Transverse colon (tissue), 4 donors: ENCODE data around the gene GINS1. TPM values are rescaled to one million over a fixed set of nuclear protein-coding genes. Genes with fewer than 3 reads are reported as not detected.

Experiments used
- DNase-seq: peaks from one replicate; pipeline ENCODE4 v3.0.0-alpha.2; 2019
- H3K27ac ChIP-seq, 4 donors: fragments of 200-600 bp; sonication (generic); 2 replicates each; pipeline ENCODE4 v1.5.1; 2016 to 2018; ENCODE audit warnings: inconsistent platforms in 4 of 4
- H3K27me3 ChIP-seq: fragments of 200-600 bp; sonication (generic); 2 replicates; pipeline ENCODE4 v1.5.1; 2017; ENCODE audit warnings: inconsistent platforms
- H3K36me3 ChIP-seq, 4 donors: fragments of 200-600 bp; sonication (generic); 2 replicates each; pipeline ENCODE4 v1.5.1; 2017 to 2019; ENCODE audit warnings: inconsistent platforms in 4 of 4
- H3K4me1 ChIP-seq, 4 donors: fragments of 200-600 bp; sonication (generic); 2 replicates each; pipeline ENCODE4 v1.5.1; 2017 to 2020; ENCODE audit warnings: inconsistent platforms in 4 of 4
- H3K4me3 ChIP-seq, 4 donors: fragments of 200-600 bp; sonication (generic); 1 replicate in 1 of 4; 2 replicates in 3 of 4; pipeline versions ENCODE4 v1.5.1 to v1.6.1; 2017 to 2019; ENCODE audit warnings: inconsistent platforms in 4 of 4
- H3K9me3 ChIP-seq, 2 donors: fragments of 200-600 bp; sonication (generic); 2 replicates each; pipeline ENCODE4 v1.5.1; 2017 to 2019; ENCODE audit warnings: inconsistent platforms in 2 of 2
- CTCF ChIP-seq, 5 experiments: fragments of 200-600 bp in 3 of 5; fragments of 450-650 bp in 2 of 5; sonication (generic) in 3 of 5; IDR thresholded peaks; 1 replicate in 2 of 5; 2 replicates in 3 of 5; pipeline ENCODE4 v1.5.1; 2016 to 2017; ENCODE audit warnings: antibody characterized with exemption in 5 of 5, inconsistent platforms in 3 of 5, mild to moderate bottlenecking in 2 of 5, moderate library complexity in 1 of 5
- EP300 ChIP-seq: sonication (generic); formaldehyde crosslinking; IDR thresholded peaks from one replicate; pipeline ENCODE4 v1.6.1; 2017; ENCODE audit warnings: antibody characterized with exemption, low read depth
- POLR2A ChIP-seq: fragments of 450-650 bp; IDR thresholded peaks from one replicate; pipeline ENCODE4 v1.6.1; 2016; ENCODE audit warnings: antibody characterized with exemption, mild to moderate bottlenecking, moderate library complexity
- POLR2AphosphoS5 ChIP-seq, 3 donors: sonication (generic); formaldehyde crosslinking; IDR thresholded peaks; one replicate each; pipeline ENCODE4 v1.6.1; 2016; ENCODE audit warnings: antibody characterized with exemption in 3 of 3
- WGBS, 2 donors: methylation state at CpG; one replicate each; pipeline ENCODE4 v1.1.5; 2018; ENCODE audit warnings: low coverage in 1 of 2; 5-methylcytosine and 5-hydroxymethylcytosine counted together
- in situ Hi-C, 4 donors: fragments of 200-750 bp; cut with MboI; loops; one replicate each; pipeline versions ENCODE4 v1.15.0 to v1.15.1; 2017; ENCODE audit warnings: low sequenced_read_pairs in 3 of 4, low pct_ligation_motif_present in 1 of 4, low pct_unique_long_range_greater_than_20kb in 1 of 4
- intact Hi-C: fragments of 100-400 bp; cut with DNase I; formaldehyde crosslinking; loops from one replicate; pipeline ENCODE4 v1.15.1; 2023; ENCODE audit warnings: low total_unique reads
- total RNA-seq, 4 donors: library from RNA; depleted of rRNA; stranded (reverse); fragments of >200 nt; gene quantifications; one replicate each; pipeline ENCODE4 v1.1.0, GENCODE V29; 2016

Gene GINS1
- total RNA-seq, 4 donors from 2014 or later = 1.3 to 1.4 TPM; not detected in 2

DNA sequence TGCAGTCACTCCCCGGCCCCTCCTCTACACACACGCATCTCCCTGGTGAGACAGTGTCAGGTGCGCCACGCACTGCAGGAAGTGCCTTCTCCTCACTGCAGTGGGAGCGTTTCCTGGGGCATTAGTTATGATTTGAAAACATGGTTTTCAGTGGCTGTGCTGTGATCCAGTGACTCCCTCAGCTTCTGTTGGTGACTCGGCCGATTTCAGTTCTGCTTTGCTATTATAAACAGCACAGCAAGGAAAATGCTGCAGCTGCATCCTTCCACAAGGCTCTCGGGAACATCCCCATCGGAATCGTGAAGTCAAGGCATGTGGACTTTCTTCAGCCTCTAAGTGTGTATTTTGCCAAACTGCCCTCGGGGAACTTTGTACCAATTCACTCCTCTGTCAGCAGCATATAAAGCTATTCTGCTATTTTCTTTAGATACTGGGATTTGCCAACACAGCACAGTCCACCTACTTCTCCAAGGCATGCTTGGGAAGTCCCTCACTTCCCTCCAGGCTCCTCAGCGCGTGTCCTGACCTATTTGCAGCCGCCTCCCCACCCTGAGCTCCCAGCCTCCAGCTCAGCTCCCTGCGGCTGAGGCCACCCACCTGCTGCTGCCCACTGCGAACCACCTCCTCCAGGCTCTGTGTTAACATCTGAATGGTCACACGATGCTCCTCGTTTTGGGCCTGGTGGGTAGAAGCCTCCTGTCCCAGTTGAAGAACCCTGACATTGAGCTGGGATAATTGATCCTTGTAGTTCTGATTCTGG, 54.5 kb downstream of the GINS1 start:
- Histone ChIP-seq H3K9me3 (no peaks in the 10 kb centered on the region), H3K36me3 (no peaks in the 10 kb centered on the region), H3K27me3 (no peaks in the 10 kb centered on the region), H3K4me1 (no peaks in the 10 kb centered on the region), H3K27ac (no peak overlapping the region), H3K4me3 (no peak overlapping the region)
- no peak for TF ChIP-seq CTCF (IDR thresholded peaks at IDR 0.05)
- TF ChIP-seq POLR2AphosphoS5 (IDR thresholded peaks at IDR 0.05) = no peak
- no peak for TF ChIP-seq EP300
- TF ChIP-seq POLR2A = no peak
- in situ Hi-C loops (loop anchor here in 1 of 4 donors (25.0 kb wide), 1 partner anchor 100 kb away; no protein-coding TSS in a partner anchor), intact Hi-C loops (no loop called here)
- DNase-seq = no peak
- WGBS, 2 donors = 47 to 75% methylated on average over 3 to 18 of the region's 18 CpGs

DNA sequence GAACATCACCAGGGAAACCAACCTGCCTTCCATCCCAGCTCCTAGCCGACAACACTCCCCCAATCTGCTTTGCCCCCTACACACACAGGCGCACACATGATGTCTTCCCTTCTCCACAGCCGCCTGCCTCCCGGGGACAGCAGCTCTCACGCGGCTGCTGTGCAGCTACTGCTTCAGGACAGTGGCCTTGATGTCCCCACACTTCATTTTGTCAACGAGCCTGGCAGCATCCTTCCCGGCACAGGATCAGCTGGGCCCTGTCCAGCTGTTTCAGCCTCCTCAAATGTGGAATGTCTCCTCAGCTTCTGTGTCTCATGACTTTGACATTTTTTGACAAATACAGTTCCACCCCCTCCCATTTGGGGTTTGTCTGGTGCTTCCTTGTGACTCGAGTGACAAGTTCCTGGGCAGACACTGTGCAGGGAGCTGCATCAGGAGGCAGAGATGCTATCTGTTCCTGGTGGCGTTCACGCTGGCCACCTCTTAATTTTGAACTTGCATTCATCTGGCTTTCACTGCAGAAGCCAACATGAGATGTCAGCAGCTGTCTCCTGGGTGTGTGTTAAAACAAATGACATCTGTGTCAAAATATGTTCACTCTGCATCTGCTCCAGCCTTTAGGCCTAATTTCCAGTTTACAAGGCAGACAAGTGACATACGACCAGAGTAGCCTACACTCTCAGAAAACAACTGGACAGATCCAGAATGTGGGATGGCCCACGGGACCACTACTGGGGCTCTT, 57.2 kb downstream of the GINS1 start:
- 80 to 100% methylated on average over 3 to 13 of the region's 13 CpGs for WGBS, 2 donors
- no peak for DNase-seq
- H3K27ac ChIP-seq = no peak overlapping the region

GRCh38 chr20:25465243-25466135, 58.0 kb downstream of the GINS1 start:
- intact Hi-C loops = no loop called here
- in situ Hi-C loops = loop anchor here in 1 of 4 donors (25.0 kb wide), 1 partner anchor 97 kb away; no protein-coding TSS in a partner anchor
- no peaks in the 10 kb centered on the region for H3K4me1 ChIP-seq
- H3K27ac ChIP-seq = no peak overlapping the region
- H3K4me3 ChIP-seq = no peak overlapping the region
- H3K36me3 ChIP-seq = no peaks in the 10 kb centered on the region
- H3K27me3 ChIP-seq = no peaks in the 10 kb centered on the region
- TF ChIP-seq POLR2AphosphoS5 (IDR thresholded peaks at IDR 0.05) = no peak
- no peak for TF ChIP-seq CTCF (IDR thresholded peaks at IDR 0.05)
- TF ChIP-seq POLR2A = no peak
- no peak for TF ChIP-seq EP300
- H3K9me3 ChIP-seq = no peaks in the 10 kb centered on the region
- no peak for DNase-seq
- WGBS, 2 donors = 90 to 93% methylated on average over 3 to 15 of the region's 15 CpGs

More for the DNA sequence above, 57.2 kb downstream of the GINS1 start:
- in situ Hi-C loops = loop anchor here in 1 of 4 donors (25.0 kb wide), 1 partner anchor 98 kb away; no protein-coding TSS in a partner anchor
- intact Hi-C loops = no loop called here
- no peak for TF ChIP-seq CTCF (IDR thresholded peaks at IDR 0.05)
- no peak for TF ChIP-seq POLR2AphosphoS5 (IDR thresholded peaks at IDR 0.05)
- no peak for TF ChIP-seq EP300
- no peak for TF ChIP-seq POLR2A
- H3K9me3 ChIP-seq = no peaks in the 10 kb centered on the region
- H3K27me3 ChIP-seq = no peaks in the 10 kb centered on the region
- H3K36me3 ChIP-seq = no peaks in the 10 kb centered on the region
- H3K4me3 ChIP-seq = no peak overlapping the region
- H3K4me1 ChIP-seq = no peaks in the 10 kb centered on the region
